Measurements from ENCODE around the gene OSBP2.
"Not testable (repeated sequence)": the region's sequence is repeated elsewhere in the genome, so short reads cannot be mapped to it uniquely, and the experiment has no call there.

OSBP2 gene

GRCh38 chr22:30770716-30771115, 76.0 kb downstream of the OSBP2 start:
- DNase-seq, result no peak

- DNase-seq, result no peak
Measured at GRCh38 chr22:30773919-30774318, 79.2 kb downstream of the OSBP2 start.

DNA sequence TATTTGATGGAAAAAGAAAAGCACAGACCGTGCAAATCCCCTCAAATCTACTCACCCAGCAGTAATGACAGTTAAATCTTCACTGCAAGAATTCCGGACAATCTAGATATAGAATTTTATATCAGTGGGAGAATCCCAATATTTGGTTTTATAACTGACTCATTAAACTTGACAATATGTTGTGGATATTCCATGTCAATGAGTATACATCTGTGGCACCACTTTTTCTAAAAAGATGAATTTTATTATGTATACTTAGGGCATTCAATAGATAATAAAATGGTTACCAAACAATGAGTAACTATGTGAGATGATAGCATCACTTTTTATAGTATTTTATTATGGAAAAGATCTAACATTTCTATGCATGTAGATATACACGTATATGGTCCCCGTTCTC, 79.9 kb downstream of the OSBP2 start:
- DNase-seq, result no peak

GRCh38 chr22:30776476-30776875, 81.8 kb downstream of the OSBP2 start:
- DNase-seq, result no peak

- DNase-seq, result not testable (repeated sequence)
Measured at GRCh38 chr22:30777146-30777545, 82.5 kb downstream of the OSBP2 start.

DNA sequence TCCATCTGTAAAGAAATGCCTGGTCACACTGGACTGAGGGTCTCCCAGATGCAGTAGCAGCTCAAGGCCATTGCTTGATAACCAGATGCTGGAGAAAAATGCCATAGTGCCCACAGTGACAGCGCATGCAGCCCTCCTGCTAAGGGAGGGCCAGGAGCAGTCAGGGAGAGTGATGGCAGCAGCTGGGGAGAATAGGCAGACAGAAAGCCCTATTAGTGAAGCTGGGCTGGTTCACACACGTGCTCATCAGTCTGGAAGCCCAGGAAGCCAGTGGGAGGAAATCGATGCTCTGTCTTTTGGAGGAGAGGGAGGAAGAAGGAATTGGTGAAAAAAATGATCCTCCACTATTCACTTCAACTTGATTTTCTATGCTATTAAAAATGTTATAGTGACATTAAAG, 82.9 kb downstream of the OSBP2 start:
- peak; percentile 52 for DNase-seq

DNA sequence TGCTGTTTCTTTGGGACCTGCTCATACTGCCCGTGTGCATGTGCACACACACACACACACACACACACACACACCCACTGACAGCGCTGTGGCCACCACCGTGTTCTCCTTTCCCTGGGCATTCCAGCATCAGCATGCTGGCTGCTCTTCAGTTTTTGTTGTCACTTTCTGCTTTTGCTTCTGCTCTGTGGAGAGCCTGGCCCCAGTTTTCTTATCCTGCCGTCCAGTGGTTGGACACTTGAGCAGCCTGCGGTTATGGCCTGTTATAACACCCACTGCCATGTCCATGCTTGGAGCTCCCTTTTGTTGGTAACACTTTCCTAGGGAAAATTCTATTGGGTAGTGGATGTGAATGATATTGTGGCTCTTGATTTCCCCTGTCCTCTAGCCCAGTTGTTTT, 83.6 kb downstream of the OSBP2 start:
- DNase-seq, result no peak

DNA sequence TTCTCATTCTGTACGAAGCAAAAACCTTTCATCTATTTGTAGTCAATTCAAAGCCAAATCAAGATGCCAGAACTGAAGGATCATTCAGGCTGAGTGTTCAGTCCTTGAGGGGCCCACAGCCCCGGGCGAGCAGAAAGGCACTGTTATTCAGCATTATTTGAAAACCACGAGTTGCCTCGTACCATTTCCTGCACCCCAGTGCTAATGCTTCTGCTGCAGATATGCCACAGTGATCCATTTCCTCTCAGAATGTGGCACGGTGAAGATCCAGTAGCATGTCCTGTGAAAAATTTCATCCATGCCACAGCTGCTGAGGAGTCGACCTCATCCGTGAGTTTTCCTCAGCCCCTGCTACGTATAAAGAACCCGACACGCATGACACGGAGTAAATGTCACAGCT, 85.4 kb downstream of the OSBP2 start:
- DNase-seq, result no peak

DNA sequence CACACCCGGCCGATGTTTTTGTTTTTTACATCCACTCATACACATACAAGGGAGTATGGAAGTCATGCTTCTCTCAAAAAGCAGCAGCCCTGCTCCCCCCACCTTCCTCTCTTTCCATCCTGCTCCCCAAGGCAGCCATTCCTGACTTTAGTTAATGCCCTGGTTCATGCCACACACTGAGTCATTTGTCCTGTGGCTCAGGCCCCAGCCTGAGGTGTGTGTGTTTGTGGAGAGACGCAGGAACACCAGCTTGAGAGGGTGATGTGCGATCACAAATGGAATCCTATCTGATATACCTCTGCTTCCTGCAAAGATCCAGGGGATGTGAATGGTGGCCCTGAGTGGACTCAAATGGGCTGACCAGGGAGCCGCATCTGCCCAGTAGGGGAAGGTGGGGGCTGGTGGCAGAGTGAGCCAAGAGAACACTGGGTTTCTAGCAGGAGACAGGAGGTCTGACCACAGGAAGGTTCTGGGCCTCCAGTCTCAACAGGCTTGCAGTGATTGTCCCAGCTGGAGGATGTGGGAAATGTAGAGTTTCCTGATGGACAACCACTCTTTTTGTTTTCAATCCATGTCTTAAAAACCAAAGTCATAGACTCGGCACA, 86.7 kb downstream of the OSBP2 start:
- DNase-seq, result no peak

DNA sequence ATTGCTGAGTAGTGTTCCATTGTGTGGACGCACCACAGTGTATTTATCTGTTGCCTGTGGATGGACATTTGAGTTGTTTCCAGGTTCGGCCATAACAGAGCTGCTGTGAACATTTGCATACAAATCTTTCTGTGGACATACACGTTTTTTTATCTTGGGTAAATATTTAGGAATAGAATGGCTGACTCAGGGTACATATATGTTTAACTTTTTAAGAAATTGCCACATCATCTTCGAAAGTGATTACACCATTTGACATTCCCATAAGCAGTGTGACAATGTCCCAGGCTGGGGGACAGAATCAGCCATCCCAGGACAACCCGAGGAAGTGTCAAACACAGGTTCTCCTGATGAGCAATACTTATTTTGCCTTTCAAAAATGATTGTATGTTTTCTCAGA, 87.9 kb downstream of the OSBP2 start:
- no peak for DNase-seq

DNA sequence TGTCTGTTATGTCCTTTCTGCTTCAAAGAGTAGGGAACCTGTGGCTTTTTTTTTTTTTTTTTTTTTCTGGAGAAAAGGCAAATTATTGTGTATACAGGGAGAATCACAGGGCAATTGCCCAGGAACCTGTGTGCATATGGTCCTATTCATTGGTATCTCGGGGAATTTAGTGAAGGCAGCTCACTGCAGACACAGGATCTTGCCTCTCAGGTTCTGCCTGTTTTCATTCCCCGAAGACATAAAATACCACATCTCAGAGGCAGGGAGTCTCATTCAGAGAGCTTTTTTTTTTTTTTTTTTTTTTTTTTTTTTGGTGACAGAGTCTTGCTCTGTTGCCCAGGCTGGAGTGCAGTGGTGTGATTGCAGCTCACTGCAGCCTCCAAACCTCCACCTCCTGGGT, 88.3 kb downstream of the OSBP2 start:
- DNase-seq, result no peak

GRCh38 chr22:30785527-30785926, 90.9 kb downstream of the OSBP2 start:
- no peak for DNase-seq

DNA sequence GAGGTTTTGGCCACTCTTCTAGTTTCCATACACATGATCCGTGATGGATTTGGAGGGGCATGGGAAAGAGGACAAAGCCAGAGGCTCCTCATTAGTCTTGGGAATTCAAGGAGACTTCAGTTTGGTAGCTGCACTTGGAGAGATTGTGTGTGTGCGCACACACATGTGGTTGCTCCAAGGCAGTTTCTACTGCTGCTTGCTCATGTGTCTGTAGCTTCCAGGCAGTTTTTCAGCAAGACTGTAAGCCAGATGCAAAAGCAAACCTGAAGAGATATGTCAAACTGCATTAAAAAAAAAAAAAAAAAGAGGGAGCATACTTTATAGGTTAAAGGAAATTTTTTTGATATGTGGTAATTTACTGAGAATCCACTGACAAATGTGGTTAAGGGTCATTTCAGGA, 95.7 kb downstream of the OSBP2 start:
- DNase-seq, result no peak

GRCh38 chr22:30792456-30792855, 97.8 kb downstream of the OSBP2 start:
- DNase-seq, result no peak

- no peak for DNase-seq
Measured at GRCh38 chr22:30795118-30795517, 100.4 kb downstream of the OSBP2 start.

DNA sequence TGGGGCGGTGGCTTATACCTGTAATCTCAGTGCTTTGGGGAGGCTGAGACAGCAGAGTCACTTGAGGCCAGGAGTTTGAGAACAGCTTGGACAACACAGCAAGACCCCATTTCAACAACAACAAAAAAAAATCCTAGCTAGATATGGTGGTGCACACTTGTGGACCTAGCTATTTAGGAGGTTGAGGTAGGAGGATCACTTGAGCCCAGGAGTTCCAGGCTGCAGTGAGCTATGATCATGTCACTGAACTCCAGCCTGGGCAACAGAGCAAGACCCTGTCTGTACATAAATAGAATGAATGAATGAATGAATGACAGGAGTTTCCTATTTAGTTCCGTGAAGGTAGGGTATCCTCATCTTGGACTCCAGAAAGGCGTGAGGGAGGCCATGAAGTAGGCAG, 107.0 kb downstream of the OSBP2 start:
- no peak for DNase-seq

GRCh38 chr22:30802202-30803166, 107.8 kb downstream of the OSBP2 start:
- DNase-seq, result peak; percentile 93

DNA sequence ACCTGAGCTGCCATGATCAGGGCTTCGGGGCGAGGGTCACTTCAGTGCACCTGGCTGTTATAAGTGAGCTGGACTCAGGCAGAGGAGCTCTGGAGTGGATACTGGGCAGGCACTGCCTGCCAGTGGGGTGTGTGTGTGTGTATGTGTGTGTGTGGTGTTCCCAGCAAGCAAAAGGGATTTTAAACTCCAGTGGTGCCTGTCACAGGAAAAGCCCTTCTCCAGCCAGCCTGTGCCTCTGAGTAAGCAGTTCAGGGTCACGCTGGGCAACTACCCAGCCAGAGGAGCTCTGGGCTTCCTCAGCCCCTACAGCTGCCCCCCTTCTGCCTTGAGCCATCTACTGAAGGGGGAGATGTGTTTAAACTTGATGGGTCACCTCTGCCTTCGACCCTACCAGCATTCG, 109.0 kb downstream of the OSBP2 start:
- DNase-seq, result no peak

DNA sequence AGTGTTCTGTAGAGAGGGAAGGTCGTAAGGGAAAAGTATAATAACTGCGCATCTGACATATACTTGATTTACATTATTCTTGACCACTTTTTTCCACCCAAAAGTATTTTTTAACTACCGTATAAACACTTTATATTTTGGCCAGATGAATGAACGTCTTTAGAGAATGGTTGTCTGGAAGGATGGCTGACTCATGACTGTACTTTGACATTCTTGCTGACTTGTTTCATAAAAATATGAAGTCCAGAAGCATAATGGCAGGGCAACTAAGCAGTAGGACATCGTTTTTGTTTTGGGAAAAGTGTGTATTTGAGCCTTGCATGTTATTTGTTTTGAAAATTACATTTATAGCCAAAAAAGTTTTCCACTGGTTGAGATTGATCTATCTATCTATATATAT, 110.0 kb downstream of the OSBP2 start:
- DNase-seq, result no peak

GRCh38 chr22:30806391-30806861, 111.8 kb downstream of the OSBP2 start:
- no peak for DNase-seq

- DNase-seq, result no peak
Measured at GRCh38 chr22:30809086-30809485, 114.4 kb downstream of the OSBP2 start.

GRCh38 chr22:30810105-30810504, 115.4 kb downstream of the OSBP2 start:
- DNase-seq, result no peak

- DNase-seq, result no peak
Measured at GRCh38 chr22:30813936-30814335, 119.3 kb downstream of the OSBP2 start.

GRCh38 chr22:30816413-30816812, 121.7 kb downstream of the OSBP2 start:
- no peak for DNase-seq

Measured in femur (tissue), 1 donor.